RWPE1 (cell line): ENCODE results near the gene ICA1.

Experiments
- CTCF ChIA-PET: fragments of 350-600 bp; sonication (Branson Sonifier 250); formaldehyde crosslinking; extraction: SDS; loops from one replicate; lab custom pipeline; 2021; lab: Yijun Ruan, JAX
- POLR2A ChIA-PET: fragments of 400-600 bp; formaldehyde crosslinking; extraction: SDS; loops from one replicate; lab custom pipeline; 2020; ENCODE audit warnings: antibody characterized with exemption; ENCODE audit not compliant: low non-redundant PET; lab: Yijun Ruan, JAX
- DNase-seq: peaks from one replicate; pipeline ENCODE4 v3.0.0; 2012; ENCODE audit warnings: low spot score
- H3K27ac ChIP-seq: fragments of 450-650 bp; 2 replicates; pipeline ENCODE4 v1.5.1; 2017
- CTCF ChIP-seq: fragments of 450-650 bp; conservative IDR thresholded peaks from 2 replicates; pipeline ENCODE4 v1.5.1; 2017; ENCODE audit warnings: low read depth, mild to moderate bottlenecking

Gene ICA1

GRCh38 chr7:8134089-8134733 is 127.8 kb downstream of the ICA1 start:
- H3K27ac ChIP-seq, result no peak overlapping the region
- TF ChIP-seq CTCF, result no peak
- ChIA-PET CTCF (no interaction called here), POLR2A (no interaction called here)
- DNase-seq, result no peak

DNA sequence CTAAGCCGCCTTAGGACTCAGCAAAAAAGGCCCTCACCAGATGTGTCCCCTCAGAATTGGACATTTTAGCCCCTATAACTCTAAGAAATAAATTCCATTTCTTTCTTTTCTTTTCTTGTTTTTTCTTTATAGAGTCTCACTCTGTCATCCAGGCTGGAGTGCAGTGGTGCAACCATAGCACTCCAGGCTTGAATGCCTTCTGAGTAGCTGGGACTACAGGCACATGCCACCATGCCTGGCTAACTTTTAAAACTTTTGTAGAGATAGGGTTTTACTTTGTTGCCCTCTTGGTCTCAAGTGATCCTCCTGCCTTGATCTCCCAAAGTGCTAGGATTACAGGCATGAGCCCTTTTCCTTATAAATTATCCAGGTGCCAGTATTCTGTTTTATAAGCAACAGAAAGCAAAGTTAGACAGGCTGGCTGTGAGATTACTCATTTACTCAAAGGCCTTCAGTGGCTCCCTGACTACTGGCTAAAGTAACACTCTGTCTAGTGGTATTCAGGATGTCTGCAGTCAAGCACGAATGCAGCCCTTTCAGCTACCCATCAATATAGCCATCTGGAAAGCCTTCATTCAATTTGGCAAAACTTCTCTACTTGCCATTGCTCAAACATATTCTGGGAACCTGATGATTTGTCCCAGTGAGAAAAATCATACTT is 128.6 kb downstream of the ICA1 start:
- DNase-seq, result no peak
- no peak for TF ChIP-seq CTCF
- no peak overlapping the region for H3K27ac ChIP-seq
- ChIA-PET POLR2A (no interaction called here), CTCF (interaction anchor here (0.8 kb wide), 1 partner anchor 15 kb away, joined by 3 read pairs; no protein-coding TSS in a partner anchor)

DNA sequence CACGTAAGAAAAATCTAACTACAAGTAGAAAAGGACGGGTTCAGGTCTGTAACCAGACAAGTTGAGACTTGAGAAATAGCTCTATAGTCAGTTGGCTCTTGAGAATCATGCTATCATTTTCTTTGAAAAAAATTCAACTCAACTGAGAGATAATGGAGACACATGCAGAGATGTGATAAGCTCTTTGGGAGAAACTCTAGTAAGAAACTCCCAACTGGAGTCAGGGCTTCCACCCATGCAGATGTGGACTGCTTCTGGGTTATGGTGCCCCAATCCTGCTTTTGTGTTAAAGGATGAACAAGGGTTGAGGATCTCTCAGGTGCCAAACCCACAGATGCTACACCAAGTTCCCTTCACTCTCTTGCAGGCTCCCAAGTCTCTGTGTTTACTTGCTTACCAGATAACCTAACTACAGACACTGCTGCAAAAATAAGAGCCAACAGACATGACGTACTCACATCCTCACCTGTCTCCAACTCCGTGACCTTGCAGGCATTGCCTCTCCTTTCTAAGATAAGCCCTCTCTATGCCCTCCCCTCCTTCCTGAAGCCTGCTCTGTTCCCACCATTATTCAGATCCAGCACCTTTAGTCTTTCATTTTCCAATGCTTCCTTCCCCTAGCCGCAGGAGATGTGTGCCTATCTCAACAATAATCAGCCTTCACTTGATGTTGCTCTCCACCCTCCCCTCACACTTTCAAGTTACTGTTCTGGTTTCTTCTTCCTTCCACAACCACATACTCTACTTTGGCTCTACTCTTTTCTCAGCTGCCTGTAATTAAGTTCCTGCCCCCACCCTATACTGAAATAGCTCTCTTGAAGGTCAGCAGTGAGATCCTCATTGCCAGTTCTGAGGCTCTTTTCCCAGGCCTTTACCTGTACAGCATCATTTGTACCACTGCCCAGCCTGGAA is 130.0 kb downstream of the ICA1 start:
- TF ChIP-seq CTCF, result no peak
- no peak for DNase-seq
- ChIA-PET CTCF (interaction anchor here (0.8 kb wide), 1 partner anchor 13 kb away, joined by 3 read pairs; no protein-coding TSS in a partner anchor), POLR2A (no interaction called here)
- no peak overlapping the region for H3K27ac ChIP-seq

- POLR2A ChIA-PET, result no interaction called here
- H3K27ac ChIP-seq, result no peak overlapping the region
- CTCF ChIA-PET, result no interaction called here
- no peak for TF ChIP-seq CTCF
- no peak for DNase-seq
Observed at GRCh38 chr7:8130663-8131062, 131.3 kb downstream of the ICA1 start.

GRCh38 chr7:8129318-8129659 is 132.7 kb downstream of the ICA1 start:
- no peak overlapping the region for H3K27ac ChIP-seq
- ChIA-PET POLR2A (no interaction called here), CTCF (no interaction called here)
- DNase-seq, result no peak
- no peak for TF ChIP-seq CTCF
